ENCODE data around the gene MYZAP. TPM values are rescaled to one million over a fixed set of nuclear protein-coding genes. Genes with fewer than 3 reads are reported as not detected.

MYZAP gene
- total and polyA plus RNA-seq, 4 donors = 0.50 to 1.8 (median 0.99) TPM

DNA sequence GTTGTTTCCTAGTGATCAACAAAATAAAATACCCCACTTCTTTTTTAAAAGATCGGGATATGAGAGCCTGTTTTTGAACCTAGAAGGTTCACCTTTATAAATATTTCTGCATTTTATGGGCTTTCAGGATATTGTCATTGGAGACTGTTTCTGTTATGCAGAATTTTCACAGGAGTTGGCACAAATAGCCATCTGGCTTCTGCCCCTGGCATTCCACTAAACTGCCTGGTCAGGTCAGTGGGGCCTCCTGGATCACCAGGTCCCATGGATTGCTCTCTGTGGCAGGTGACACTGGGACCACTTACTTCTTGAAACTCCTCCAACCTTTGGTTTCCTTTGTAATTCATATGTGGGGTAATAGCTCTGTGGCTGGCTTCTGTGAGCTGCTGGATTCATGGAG lies 89.3 kb downstream of the MYZAP start:
- no peaks in the 10 kb centered on the region for H3K27me3 ChIP-seq (ENCODE audit: control insufficient read depth in 4 of 4, insufficient read depth in 4 of 4, low read length in 3 of 4)
- no peak overlapping the region for H3K4me3 ChIP-seq (ENCODE audit: low read depth in 1 of 3, low read length in 3 of 3)
- no peak overlapping the region for H3K27ac ChIP-seq (ENCODE audit: low read depth in 1 of 2, low read length in 2 of 2)
- H3K9ac ChIP-seq (ENCODE audit: low read depth in 1 of 2, low read length in 2 of 2) = no peak overlapping the region
- WGBS = 96% methylated on average over 1 of the region's 1 CpG
- H3K36me3 ChIP-seq (ENCODE audit: control insufficient read depth in 4 of 4, insufficient read depth in 3 of 4, low read depth in 1 of 4, low read length in 3 of 4) = no peaks in the 10 kb centered on the region
- no peaks in the 10 kb centered on the region for H3K4me1 ChIP-seq (ENCODE audit: control insufficient read depth in 4 of 4, insufficient read depth in 4 of 4, low read length in 3 of 4)
- DNase-seq (ENCODE audit: low spot score) = no peak
- no peaks in the 10 kb centered on the region for H3K9me3 ChIP-seq (ENCODE audit: control insufficient read depth in 4 of 4, low read length in 3 of 4)
- TF ChIP-seq, protein P1, sequence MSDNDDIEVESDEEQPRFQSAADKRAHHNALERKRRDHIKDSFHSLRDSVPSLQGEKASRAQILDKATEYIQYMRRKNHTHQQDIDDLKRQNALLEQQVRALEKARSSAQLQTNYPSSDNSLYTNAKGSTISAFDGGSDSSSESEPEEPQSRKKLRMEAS (IDR thresholded peaks at IDR 0.05) = no peak
- TF ChIP-seq TAF1 (conservative IDR thresholded peaks at IDR 0.05) (no peak), RAD21 (IDR thresholded peaks at IDR 0.05) (no peak), RXRA (IDR thresholded peaks at IDR 0.05) (no peak), SP1 (IDR thresholded peaks at IDR 0.05) (no peak), GABPA (IDR thresholded peaks at IDR 0.05 in 1 of 2, conservative IDR thresholded peaks at IDR 0.05 in 1 of 2) (no peak), YY1 (IDR thresholded peaks at IDR 0.05) (no peak), HNF4A (conservative IDR thresholded peaks at IDR 0.05) (no peak), FOXA2 (IDR thresholded peaks at IDR 0.05) (no peak), JUND (IDR thresholded peaks at IDR 0.05) (no peak), HNF4G (IDR thresholded peaks at IDR 0.05) (no peak), FOXA1 (IDR thresholded peaks at IDR 0.05) (no peak), EGR1 (IDR thresholded peaks at IDR 0.05; ENCODE audit: low read depth in 2 of 2) (no peak), NR2F2 (IDR thresholded peaks at IDR 0.05) (no peak)
- TF ChIP-seq, protein P2, sequence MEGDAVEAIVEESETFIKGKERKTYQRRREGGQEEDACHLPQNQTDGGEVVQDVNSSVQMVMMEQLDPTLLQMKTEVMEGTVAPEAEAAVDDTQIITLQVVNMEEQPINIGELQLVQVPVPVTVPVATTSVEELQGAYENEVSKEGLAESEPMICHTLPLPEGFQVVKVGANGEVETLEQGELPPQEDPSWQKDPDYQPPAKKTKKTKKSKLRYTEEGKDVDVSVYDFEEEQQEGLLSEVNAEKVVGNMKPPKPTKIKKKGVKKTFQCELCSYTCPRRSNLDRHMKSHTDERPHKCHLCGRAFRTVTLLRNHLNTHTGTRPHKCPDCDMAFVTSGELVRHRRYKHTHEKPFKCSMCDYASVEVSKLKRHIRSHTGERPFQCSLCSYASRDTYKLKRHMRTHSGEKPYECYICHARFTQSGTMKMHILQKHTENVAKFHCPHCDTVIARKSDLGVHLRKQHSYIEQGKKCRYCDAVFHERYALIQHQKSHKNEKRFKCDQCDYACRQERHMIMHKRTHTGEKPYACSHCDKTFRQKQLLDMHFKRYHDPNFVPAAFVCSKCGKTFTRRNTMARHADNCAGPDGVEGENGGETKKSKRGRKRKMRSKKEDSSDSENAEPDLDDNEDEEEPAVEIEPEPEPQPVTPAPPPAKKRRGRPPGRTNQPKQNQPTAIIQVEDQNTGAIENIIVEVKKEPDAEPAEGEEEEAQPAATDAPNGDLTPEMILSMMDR (IDR thresholded peaks at IDR 0.05; ENCODE audit: low read depth, low read length, missing input control) = no peak
- TF ChIP-seq, protein P3, sequence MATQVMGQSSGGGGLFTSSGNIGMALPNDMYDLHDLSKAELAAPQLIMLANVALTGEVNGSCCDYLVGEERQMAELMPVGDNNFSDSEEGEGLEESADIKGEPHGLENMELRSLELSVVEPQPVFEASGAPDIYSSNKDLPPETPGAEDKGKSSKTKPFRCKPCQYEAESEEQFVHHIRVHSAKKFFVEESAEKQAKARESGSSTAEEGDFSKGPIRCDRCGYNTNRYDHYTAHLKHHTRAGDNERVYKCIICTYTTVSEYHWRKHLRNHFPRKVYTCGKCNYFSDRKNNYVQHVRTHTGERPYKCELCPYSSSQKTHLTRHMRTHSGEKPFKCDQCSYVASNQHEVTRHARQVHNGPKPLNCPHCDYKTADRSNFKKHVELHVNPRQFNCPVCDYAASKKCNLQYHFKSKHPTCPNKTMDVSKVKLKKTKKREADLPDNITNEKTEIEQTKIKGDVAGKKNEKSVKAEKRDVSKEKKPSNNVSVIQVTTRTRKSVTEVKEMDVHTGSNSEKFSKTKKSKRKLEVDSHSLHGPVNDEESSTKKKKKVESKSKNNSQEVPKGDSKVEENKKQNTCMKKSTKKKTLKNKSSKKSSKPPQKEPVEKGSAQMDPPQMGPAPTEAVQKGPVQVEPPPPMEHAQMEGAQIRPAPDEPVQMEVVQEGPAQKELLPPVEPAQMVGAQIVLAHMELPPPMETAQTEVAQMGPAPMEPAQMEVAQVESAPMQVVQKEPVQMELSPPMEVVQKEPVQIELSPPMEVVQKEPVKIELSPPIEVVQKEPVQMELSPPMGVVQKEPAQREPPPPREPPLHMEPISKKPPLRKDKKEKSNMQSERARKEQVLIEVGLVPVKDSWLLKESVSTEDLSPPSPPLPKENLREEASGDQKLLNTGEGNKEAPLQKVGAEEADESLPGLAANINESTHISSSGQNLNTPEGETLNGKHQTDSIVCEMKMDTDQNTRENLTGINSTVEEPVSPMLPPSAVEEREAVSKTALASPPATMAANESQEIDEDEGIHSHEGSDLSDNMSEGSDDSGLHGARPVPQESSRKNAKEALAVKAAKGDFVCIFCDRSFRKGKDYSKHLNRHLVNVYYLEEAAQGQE (IDR thresholded peaks at IDR 0.05) = no peak
- TF ChIP-seq, protein P4, sequence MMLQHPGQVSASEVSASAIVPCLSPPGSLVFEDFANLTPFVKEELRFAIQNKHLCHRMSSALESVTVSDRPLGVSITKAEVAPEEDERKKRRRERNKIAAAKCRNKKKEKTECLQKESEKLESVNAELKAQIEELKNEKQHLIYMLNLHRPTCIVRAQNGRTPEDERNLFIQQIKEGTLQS (IDR thresholded peaks at IDR 0.05) = no peak
- TF ChIP-seq, protein P5, sequence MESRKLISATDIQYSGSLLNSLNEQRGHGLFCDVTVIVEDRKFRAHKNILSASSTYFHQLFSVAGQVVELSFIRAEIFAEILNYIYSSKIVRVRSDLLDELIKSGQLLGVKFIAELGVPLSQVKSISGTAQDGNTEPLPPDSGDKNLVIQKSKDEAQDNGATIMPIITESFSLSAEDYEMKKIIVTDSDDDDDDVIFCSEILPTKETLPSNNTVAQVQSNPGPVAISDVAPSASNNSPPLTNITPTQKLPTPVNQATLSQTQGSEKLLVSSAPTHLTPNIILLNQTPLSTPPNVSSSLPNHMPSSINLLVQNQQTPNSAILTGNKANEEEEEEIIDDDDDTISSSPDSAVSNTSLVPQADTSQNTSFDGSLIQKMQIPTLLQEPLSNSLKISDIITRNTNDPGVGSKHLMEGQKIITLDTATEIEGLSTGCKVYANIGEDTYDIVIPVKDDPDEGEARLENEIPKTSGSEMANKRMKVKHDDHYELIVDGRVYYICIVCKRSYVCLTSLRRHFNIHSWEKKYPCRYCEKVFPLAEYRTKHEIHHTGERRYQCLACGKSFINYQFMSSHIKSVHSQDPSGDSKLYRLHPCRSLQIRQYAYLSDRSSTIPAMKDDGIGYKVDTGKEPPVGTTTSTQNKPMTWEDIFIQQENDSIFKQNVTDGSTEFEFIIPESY (IDR thresholded peaks at IDR 0.05) = no peak

Data from liver (tissue), 9 donors.